GM18505 (cell line): ENCODE data around the gene DNAH2.

Source experiments
- ATAC-seq: cut with Tn5 transposase; IDR thresholded peaks from one replicate; pipeline ENCODE4 v1.9.1; 2021; ENCODE audit not compliant: unreplicated experiment
- POLR2A ChIP-seq: IDR thresholded peaks from 4 replicates; pipeline ENCODE4 v1.6.1; 2011; ENCODE audit warnings: borderline replicate concordance; ENCODE audit not compliant: insufficient read depth, insufficient read length; ENCODE audit errors: extremely low read depth

Gene DNAH2

GRCh38 chr17:7842380-7843256, 125.1 kb downstream of the DNAH2 start:
- peak; percentile 59 for TF ChIP-seq POLR2A
- peak; percentile 33 for ATAC-seq

GRCh38 chr17:7843257-7843535, 125.7 kb downstream of the DNAH2 start:
- TF ChIP-seq POLR2A = no peak
- ATAC-seq = no peak

GRCh38 chr17:7843536-7844291, 126.2 kb downstream of the DNAH2 start:
- TF ChIP-seq POLR2A = peak; percentile 66

GRCh38 chr17:7844292-7845154, 127.0 kb downstream of the DNAH2 start:
- peak; percentile 36 for ATAC-seq
- TF ChIP-seq POLR2A = peak; percentile 25

More at GRCh38 chr17:7843536-7844291, 126.2 kb downstream of the DNAH2 start:
- ATAC-seq = peak; percentile 26

GRCh38 chr17:7845359-7846062, 128.0 kb downstream of the DNAH2 start:
- no peak for TF ChIP-seq POLR2A

GRCh38 chr17:7846063-7846735, 128.7 kb downstream of the DNAH2 start:
- no peak for TF ChIP-seq POLR2A
- no peak for ATAC-seq

More at GRCh38 chr17:7845359-7846062, 128.0 kb downstream of the DNAH2 start:
- no peak for ATAC-seq

GRCh38 chr17:7846765-7847661, 129.5 kb downstream of the DNAH2 start:
- ATAC-seq = no peak

GRCh38 chr17:7848131-7848579, 130.6 kb downstream of the DNAH2 start:
- no peak for TF ChIP-seq POLR2A
- ATAC-seq = no peak

More at GRCh38 chr17:7846765-7847661, 129.5 kb downstream of the DNAH2 start:
- no peak for TF ChIP-seq POLR2A

GRCh38 chr17:7848739-7849129, 131.2 kb downstream of the DNAH2 start:
- TF ChIP-seq POLR2A = no peak
- no peak for ATAC-seq

GRCh38 chr17:7849130-7849750, 131.7 kb downstream of the DNAH2 start:
- no peak for ATAC-seq
- no peak for TF ChIP-seq POLR2A

- no peak for TF ChIP-seq POLR2A
- ATAC-seq = no peak
These were observed 132.4 kb downstream of the DNAH2 start for GRCh38 chr17:7849751-7850504.
